H1 (cell line): ENCODE results near the gene GALT. TPM values are rescaled to one million over a fixed set of nuclear protein-coding genes. Genes with fewer than 3 reads are reported as not detected.

ENCODE experiments used
- CTCF ChIA-PET: fragments of 300-600 bp; sonication (Branson Sonifier 250); formaldehyde crosslinking; loops from one replicate; lab custom pipeline; 2021; ENCODE audit not compliant: partially characterized antibody; lab: Charles Lee
- POLR2A ChIA-PET: fragments of 300-600 bp; sonication (Branson Sonifier 250); formaldehyde crosslinking; loops from one replicate; lab custom pipeline; 2021; ENCODE audit warnings: inconsistent platforms; ENCODE audit not compliant: partially characterized antibody; lab: Charles Lee
- DNase-seq, 2 experiments: peaks; one replicate each; pipeline versions ENCODE4 v3.0.0 to v3.0.0-alpha.2; 2010 to 2022; ENCODE audit warnings: low spot score in 2 of 2, low read depth in 1 of 2, mixed read lengths in 1 of 2
- FAIRE-seq: peaks from 2 replicates; lab custom pipeline; 2011; peaks lifted over from hg19 to GRCh38; lab: Jason Lieb, UNC
- H2AFZ ChIP-seq: 2 replicates; pipeline ENCODE4 v1.8.1; 2012; ENCODE audit warnings: low read length, inconsistent platforms
- H2AK5ac ChIP-seq: 2 replicates; pipeline ENCODE4 v1.6.1; 2013; ENCODE audit warnings: low read depth, low read length
- H2BK120ac ChIP-seq: replicated peaks from 2 replicates; pipeline ENCODE3; 2013; ENCODE audit warnings: low read depth, low read length, inconsistent platforms
- H2BK12ac ChIP-seq: 2 replicates; pipeline ENCODE4 v1.6.1; 2013; ENCODE audit warnings: low read depth, low read length
- H2BK15ac ChIP-seq: 2 replicates; pipeline ENCODE4 v1.6.1; 2013; ENCODE audit warnings: low read length
- H2BK20ac ChIP-seq: 2 replicates; pipeline ENCODE4 v1.6.1; 2013; ENCODE audit warnings: low read length
- H2BK5ac ChIP-seq: 2 replicates; pipeline ENCODE4 v1.6.1; 2013; ENCODE audit warnings: low read depth, low read length
- H3K14ac ChIP-seq: 2 replicates; pipeline ENCODE4 v1.6.1; 2013; ENCODE audit warnings: inconsistent platforms; ENCODE audit not compliant: insufficient read length
- H3K18ac ChIP-seq: 2 replicates; pipeline ENCODE4 v1.6.1; 2013; ENCODE audit warnings: low read length; ENCODE audit errors: extremely low read depth
- H3K23ac ChIP-seq: 2 replicates; pipeline ENCODE4 v1.6.1; 2013; ENCODE audit warnings: inconsistent platforms; ENCODE audit not compliant: insufficient read length
- H3K23me2 ChIP-seq: 2 replicates; pipeline ENCODE4 v1.6.1; 2013; ENCODE audit warnings: low read depth, low read length
- H3K27ac ChIP-seq: 2 replicates; pipeline ENCODE4 v1.6.1; 2011; ENCODE audit warnings: low read depth, low read length, inconsistent platforms
- H3K27me3 ChIP-seq, 4 experiments: replicated peaks in 1 of 4; 1 replicate in 1 of 4; 2 replicates in 3 of 4; pipeline versions ENCODE4 v1.6.1 to v1.8.1; 2011 to 2013; ENCODE audit warnings: low read length in 3 of 4, mild to moderate bottlenecking in 3 of 4, inconsistent platforms in 2 of 4, mixed read lengths in 2 of 4, moderate library complexity in 1 of 4; ENCODE audit not compliant: control insufficient read depth in 3 of 4, insufficient read depth in 3 of 4; ENCODE audit errors: extremely low read depth in 1 of 4
- H3K36me3 ChIP-seq, 4 experiments: 2 replicates each; pipeline versions ENCODE4 v1.6.1 to v1.8.1; 2011 to 2013; ENCODE audit warnings: mild to moderate bottlenecking in 4 of 4, low read length in 3 of 4, moderate library complexity in 2 of 4, control low read depth in 1 of 4, inconsistent platforms in 1 of 4; ENCODE audit not compliant: insufficient read depth in 4 of 4, control insufficient read depth in 2 of 4
- H3K4ac ChIP-seq: replicated peaks from 2 replicates; pipeline ENCODE3; 2013; ENCODE audit warnings: low read length, low read depth, mixed read lengths, inconsistent platforms; ENCODE audit not compliant: insufficient read length
- H3K4me1 ChIP-seq, 4 experiments: replicated peaks in 1 of 4; 1 replicate in 1 of 4; 2 replicates in 3 of 4; pipeline versions ENCODE4 v1.6.1 to v1.8.1; 2011 to 2013; ENCODE audit warnings: low read length in 3 of 4, inconsistent platforms in 2 of 4, mixed read lengths in 1 of 4; ENCODE audit not compliant: insufficient read depth in 4 of 4, control insufficient read depth in 3 of 4
- H3K4me2 ChIP-seq, 2 experiments: 2 replicates each; pipeline versions ENCODE4 v1.6.1 to v1.8.1; 2011 to 2013; ENCODE audit warnings: low read depth in 2 of 2, low read length in 2 of 2, control low read depth in 1 of 2, inconsistent platforms in 1 of 2, mild to moderate bottlenecking in 1 of 2; ENCODE audit not compliant: insufficient read depth in 1 of 2
- H3K4me3 ChIP-seq, 4 experiments: fragments of 200-600, 300-600 bp in 1 of 4; sonication (generic), shearing (Covaris generic), sonication (Bioruptor Twin) in 1 of 4; 2 replicates each; pipeline versions ENCODE4 v1.5.1 to v1.8.1; 2011 to 2016; ENCODE audit warnings: low read length in 4 of 4, low read depth in 3 of 4, control low read depth in 2 of 4, inconsistent platforms in 2 of 4, mild to moderate bottlenecking in 2 of 4, mixed read lengths in 1 of 4, moderate library complexity in 1 of 4; ENCODE audit not compliant: insufficient read depth in 2 of 4; ENCODE audit errors: extremely low read depth in 1 of 4
- H3K56ac ChIP-seq: replicated peaks from 2 replicates; pipeline ENCODE3; 2013; ENCODE audit warnings: low read depth, mild to moderate bottlenecking, mixed read lengths, low read length, inconsistent platforms; ENCODE audit not compliant: insufficient read length
- H3K79me1 ChIP-seq: 2 replicates; pipeline ENCODE4 v1.6.1; 2013; ENCODE audit warnings: low read depth, low read length, control low read depth
- H3K79me2 ChIP-seq, 2 experiments: 2 replicates each; pipeline versions ENCODE4 v1.6.1 to v1.8.1; 2012 to 2013; ENCODE audit warnings: low read length in 2 of 2, mild to moderate bottlenecking in 2 of 2, inconsistent platforms in 1 of 2; ENCODE audit not compliant: insufficient read depth in 2 of 2, control insufficient read depth in 1 of 2
- H3K9ac ChIP-seq, 4 experiments: replicated peaks in 1 of 4; 1 replicate in 1 of 4; 2 replicates in 3 of 4; pipeline versions ENCODE4 v1.6.1 to v1.8.1; 2011 to 2013; ENCODE audit warnings: low read depth in 3 of 4, low read length in 3 of 4, control low read depth in 2 of 4, mild to moderate bottlenecking in 2 of 4, moderate library complexity in 2 of 4, inconsistent platforms in 1 of 4; ENCODE audit errors: extremely low read depth in 1 of 4
- H3K9me3 ChIP-seq, 2 experiments: 2 replicates each; pipeline versions ENCODE4 v1.6.1 to v1.8.1; 2012 to 2013; ENCODE audit warnings: mild to moderate bottlenecking in 2 of 2, moderate library complexity in 2 of 2, control low read depth in 1 of 2, inconsistent platforms in 1 of 2, low read depth in 1 of 2, low read length in 1 of 2, mixed read lengths in 1 of 2; ENCODE audit not compliant: insufficient read depth in 2 of 2
- H4K20me1 ChIP-seq, 2 experiments: replicated peaks in 1 of 2; 2 replicates each; pipeline versions ENCODE3 to v1.8.1; 2011 to 2013; ENCODE audit warnings: inconsistent platforms in 2 of 2, low read length in 2 of 2, mild to moderate bottlenecking in 1 of 2; ENCODE audit not compliant: insufficient read depth in 2 of 2, control insufficient read depth in 1 of 2
- H4K5ac ChIP-seq: 2 replicates; pipeline ENCODE4 v1.6.1; 2013; ENCODE audit warnings: low read length, low read depth, mixed read lengths, inconsistent platforms; ENCODE audit not compliant: insufficient read length
- H4K8ac ChIP-seq: 2 replicates; pipeline ENCODE4 v1.8.0; 2013; ENCODE audit warnings: mild to moderate bottlenecking, moderate library complexity, low read length, inconsistent platforms; ENCODE audit not compliant: insufficient read depth; ENCODE audit errors: extremely low read depth
- H4K91ac ChIP-seq: replicated peaks from 2 replicates; pipeline ENCODE3; 2013; ENCODE audit warnings: low read length, mixed read lengths, inconsistent platforms; ENCODE audit not compliant: insufficient read length
- CHD2 ChIP-seq: IDR thresholded peaks from 2 replicates; pipeline ENCODE4 v1.6.1; 2012; ENCODE audit warnings: low read length, improper control_type of control experiment
- CTCF ChIP-seq, 3 experiments: IDR thresholded peaks; 1 replicate in 2 of 3; 2 replicates in 1 of 3; pipeline versions ENCODE4 v1.5.1 to v1.6.1; 2011; ENCODE audit warnings: low read length in 3 of 3, mild to moderate bottlenecking in 3 of 3, inconsistent platforms in 2 of 3, low read depth in 1 of 3, moderate library complexity in 1 of 3; ENCODE audit not compliant: insufficient read depth in 1 of 3; ENCODE audit errors: control extremely low read depth in 1 of 3
- FOSL1 ChIP-seq: IDR thresholded peaks from 2 replicates; pipeline ENCODE4 v1.6.1; 2011; ENCODE audit warnings: mild to moderate bottlenecking, low read depth, low read length, moderate library complexity; ENCODE audit not compliant: insufficient read depth
- KDM5A ChIP-seq: fragments of 200-600 bp; IDR thresholded peaks from 2 replicates; pipeline ENCODE4 v1.7.1; 2012; ENCODE audit warnings: mild to moderate bottlenecking, low read length, inconsistent platforms, mixed read lengths
- RFX5 ChIP-seq: IDR thresholded peaks from 2 replicates; pipeline ENCODE4 v1.6.1; 2011; ENCODE audit warnings: low read depth, low read length, improper control_type of control experiment, borderline replicate concordance
- SAP30 ChIP-seq: fragments of 300-600 bp; sonication (generic); IDR thresholded peaks from 2 replicates; pipeline ENCODE4 v1.7.1; 2012; ENCODE audit warnings: low read length, moderate library complexity, mild to moderate bottlenecking, inconsistent platforms; ENCODE audit not compliant: insufficient read depth, insufficient replicate concordance
- SP4 ChIP-seq: IDR thresholded peaks from 2 replicates; pipeline ENCODE4 v1.6.1; 2012; ENCODE audit warnings: low read length, inconsistent platforms
- SRF ChIP-seq: IDR thresholded peaks from 2 replicates; pipeline ENCODE4 v1.6.1; 2011; ENCODE audit warnings: mild to moderate bottlenecking, low read depth, low read length, moderate library complexity
- TCF12 ChIP-seq: IDR thresholded peaks from 2 replicates; pipeline ENCODE4 v1.6.1; 2011; ENCODE audit warnings: low read depth, mild to moderate bottlenecking, low read length
- ZNF274 ChIP-seq: IDR thresholded peaks from 2 replicates; pipeline ENCODE4 v1.7.0; 2012; ENCODE audit warnings: low read length, borderline replicate concordance; ENCODE audit errors: extremely low read depth
- WGBS, 2 experiments: shearing (Covaris generic) in 1 of 2; methylation state at CpG; one replicate each; pipeline versions ENCODE4 v1.1.6 to v1.1.7; 2013 to 2015; ENCODE audit warnings: low lambda C conversion rate in 2 of 2, mixed read lengths in 2 of 2, inconsistent platforms in 1 of 2, low coverage in 1 of 2, missing lambda C conversion rate in 1 of 2; ENCODE audit not compliant: insufficient replicate concordance in 2 of 2, insufficient coverage in 1 of 2, insufficient read length in 1 of 2; ENCODE audit errors: extremely low coverage in 1 of 2, missing lambda C conversion rate in 1 of 2; 5-methylcytosine and 5-hydroxymethylcytosine counted together
- polyA plus RNA-seq, 7 experiments: library from polyadenylated mRNA; depleted of rRNA in 3 of 7; stranded (reverse) in 5 of 7; unstranded in 2 of 7; fragments of >200 nt in 5 of 7; fragments of 200-250 nt in 2 of 7; gene quantifications; 1 replicate in 5 of 7; 2 replicates in 1 of 7; 4 replicates in 1 of 7; pipeline versions ENCODE4 v1.2.1 to v1.2.3, GENCODE V29; 2011 to 2013; ENCODE audit warnings: missing spikeins in 2 of 7, mixed read lengths in 2 of 7
- total RNA-seq: library from RNA; stranded (reverse); fragmentation: NEBNext Ultra II Directional; extraction: Animal tissue kit (Norgen Biotek cat#: 25700); gene quantifications from 2 replicates; pipeline ENCODE4 v1.2.1, GENCODE V29; 2021

Gene GALT
- total and polyA plus RNA-seq, 2 of the 8 experiments (the other 6 are each of a cell fraction or from before 2014, with no cell fraction given), result 21.9 to 50.6 TPM

- Histone ChIP-seq H3K23me2 (no peaks in the 10 kb centered on the region; the same call in 1 of the 2 replicates), H4K91ac (no peak overlapping the region), H3K79me1 (no peaks in the 10 kb centered on the region), H3K14ac (no peak overlapping the region), H3K4ac (no peak overlapping the region), H3K9me3 (no peaks in the 10 kb centered on the region), H3K4me1 (0 out of 7 replicates have a peak, but pooled peaks cover 0 to 2% (median under 1%) of the 10 kb centered on the region in 4 experiments), H4K20me1 (peaks cover 0 to 4% of the 10 kb centered on the region in 2 experiments), H2BK15ac (no peak overlapping the region), H2BK5ac (no peak overlapping the region), H4K8ac (no peak overlapping the region), H4K5ac (no peak overlapping the region), H3K18ac (no peak overlapping the region), H2BK20ac (no peak overlapping the region), H2BK12ac (no peak overlapping the region), H3K36me3 (no peaks in the 10 kb centered on the region), H3K9ac (no peak overlapping the region), H3K4me2 (no peak overlapping the region), H3K27ac (no peak overlapping the region), H3K4me3 (no peak overlapping the region), H2AFZ (no peak overlapping the region), H3K27me3 (no peaks in the 10 kb centered on the region), H3K56ac (no peak overlapping the region), H2BK120ac (no peak overlapping the region), H2AK5ac (no peak overlapping the region), H3K79me2 (no peaks in the 10 kb centered on the region), H3K23ac (no peak overlapping the region)
- DNase-seq, result no peak
- no peak for FAIRE-seq
- 85% methylated on average over 2 of the region's 2 CpGs; no CpG with 5 or more reads in 1 of the 2 experiments for WGBS, 2 experiments
- POLR2A ChIA-PET, result interaction anchor here (1.1 kb wide), 1 partner anchor 11 kb away, joined by 6 read pairs; no protein-coding TSS in a partner anchor
- CTCF ChIA-PET, result interaction anchor here (0.8 to 5.0 kb wide), 31 partner anchors 8 to 314 kb away, joined by 3 to 108 read pairs (median 5); partner anchors contain the start of genes CCL19, CCL21, CCL27 and DNAJB5
- TF ChIP-seq RFX5 (no peak), ZNF274 (no peak), FOSL1 (no peak), KDM5A (no peak), CHD2 (no peak), SAP30 (no peak), CTCF (IDR thresholded peaks at IDR 0.05; ENCODE audit: control extremely low read depth in 1 of 3, insufficient read depth in 1 of 3, low read depth in 1 of 3, low read length in 3 of 3) (no peak), SRF (no peak), TCF12 (no peak), SP4 (no peak)
Measured at GRCh38 chr9:34675869-34676268, 29.4 kb downstream of the GALT start.
